Ovary (tissue), 3 donors: Measurements from ENCODE around the gene TNFRSF4.

Experiments
- POLR2A ChIP-seq: fragments of 450-650 bp; IDR thresholded peaks from one replicate; pipeline ENCODE4 v1.6.1; 2017; ENCODE audit warnings: antibody characterized with exemption, mild to moderate bottlenecking, moderate library complexity
- TF ChIP-seq, protein P1 (sequence below), 3 donors: fragments of 450-650 bp in 2 of 3; fragments of 200-600 bp in 1 of 3; IDR thresholded peaks; one replicate each; pipeline versions ENCODE4 v1.5.1 to v1.8.0; 2016 to 2022; ENCODE audit warnings: antibody characterized with exemption in 3 of 3, mild to moderate bottlenecking in 1 of 3
- donor health status: DM: no; HTN: no; CAD: no.

DNA sequence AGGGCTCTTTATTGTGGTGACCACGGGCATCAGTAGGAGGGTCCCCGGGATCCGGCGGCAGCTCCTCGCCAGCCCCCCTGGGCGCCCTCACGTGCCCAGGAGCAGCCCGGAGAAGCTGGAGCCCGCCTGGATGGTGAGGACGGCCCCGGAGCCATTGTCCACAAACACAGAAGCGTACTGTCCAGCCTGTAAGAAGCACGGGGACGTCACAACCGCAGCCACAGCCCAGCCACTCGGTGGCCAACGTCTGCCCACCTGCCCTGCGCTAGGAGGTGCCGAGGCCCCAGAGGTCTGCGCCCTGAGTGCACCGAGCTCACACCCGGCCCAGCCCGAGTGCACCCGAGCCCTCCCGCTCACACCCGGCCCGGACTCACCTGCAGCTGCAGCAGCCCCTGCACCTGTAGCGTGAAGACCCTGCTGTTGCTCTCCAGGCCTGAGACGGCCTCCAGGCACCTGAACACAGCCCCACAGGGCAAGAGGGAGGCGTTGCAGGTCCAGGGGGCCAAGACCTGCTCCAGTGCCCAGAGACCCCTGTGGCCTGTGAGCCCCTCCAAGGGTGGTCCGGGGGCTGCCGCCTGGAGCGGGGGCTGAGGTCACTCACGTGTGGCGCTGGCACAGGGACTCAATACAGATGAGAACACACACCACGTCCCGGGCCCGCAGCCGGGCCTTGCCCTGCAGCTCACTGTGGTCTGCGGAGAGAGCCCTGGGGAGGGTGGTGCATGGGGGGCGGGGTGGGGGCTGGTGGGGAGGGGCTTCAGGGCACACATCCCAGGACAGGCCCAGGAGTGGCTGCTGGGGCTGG lies 28.7 kb upstream of the TNFRSF4 start:
- no peak for TF ChIP-seq POLR2A
- TF ChIP-seq, protein P1, sequence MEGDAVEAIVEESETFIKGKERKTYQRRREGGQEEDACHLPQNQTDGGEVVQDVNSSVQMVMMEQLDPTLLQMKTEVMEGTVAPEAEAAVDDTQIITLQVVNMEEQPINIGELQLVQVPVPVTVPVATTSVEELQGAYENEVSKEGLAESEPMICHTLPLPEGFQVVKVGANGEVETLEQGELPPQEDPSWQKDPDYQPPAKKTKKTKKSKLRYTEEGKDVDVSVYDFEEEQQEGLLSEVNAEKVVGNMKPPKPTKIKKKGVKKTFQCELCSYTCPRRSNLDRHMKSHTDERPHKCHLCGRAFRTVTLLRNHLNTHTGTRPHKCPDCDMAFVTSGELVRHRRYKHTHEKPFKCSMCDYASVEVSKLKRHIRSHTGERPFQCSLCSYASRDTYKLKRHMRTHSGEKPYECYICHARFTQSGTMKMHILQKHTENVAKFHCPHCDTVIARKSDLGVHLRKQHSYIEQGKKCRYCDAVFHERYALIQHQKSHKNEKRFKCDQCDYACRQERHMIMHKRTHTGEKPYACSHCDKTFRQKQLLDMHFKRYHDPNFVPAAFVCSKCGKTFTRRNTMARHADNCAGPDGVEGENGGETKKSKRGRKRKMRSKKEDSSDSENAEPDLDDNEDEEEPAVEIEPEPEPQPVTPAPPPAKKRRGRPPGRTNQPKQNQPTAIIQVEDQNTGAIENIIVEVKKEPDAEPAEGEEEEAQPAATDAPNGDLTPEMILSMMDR (IDR thresholded peaks at IDR 0.05) = no peak
